Measurements from ENCODE around the gene MORN4. TPM values are rescaled to one million over a fixed set of nuclear protein-coding genes. Genes with fewer than 3 reads are reported as not detected.

The MORN4 gene
- total RNA-seq, 1 experiment from 2014 or later, result 11.9 TPM

DNA sequence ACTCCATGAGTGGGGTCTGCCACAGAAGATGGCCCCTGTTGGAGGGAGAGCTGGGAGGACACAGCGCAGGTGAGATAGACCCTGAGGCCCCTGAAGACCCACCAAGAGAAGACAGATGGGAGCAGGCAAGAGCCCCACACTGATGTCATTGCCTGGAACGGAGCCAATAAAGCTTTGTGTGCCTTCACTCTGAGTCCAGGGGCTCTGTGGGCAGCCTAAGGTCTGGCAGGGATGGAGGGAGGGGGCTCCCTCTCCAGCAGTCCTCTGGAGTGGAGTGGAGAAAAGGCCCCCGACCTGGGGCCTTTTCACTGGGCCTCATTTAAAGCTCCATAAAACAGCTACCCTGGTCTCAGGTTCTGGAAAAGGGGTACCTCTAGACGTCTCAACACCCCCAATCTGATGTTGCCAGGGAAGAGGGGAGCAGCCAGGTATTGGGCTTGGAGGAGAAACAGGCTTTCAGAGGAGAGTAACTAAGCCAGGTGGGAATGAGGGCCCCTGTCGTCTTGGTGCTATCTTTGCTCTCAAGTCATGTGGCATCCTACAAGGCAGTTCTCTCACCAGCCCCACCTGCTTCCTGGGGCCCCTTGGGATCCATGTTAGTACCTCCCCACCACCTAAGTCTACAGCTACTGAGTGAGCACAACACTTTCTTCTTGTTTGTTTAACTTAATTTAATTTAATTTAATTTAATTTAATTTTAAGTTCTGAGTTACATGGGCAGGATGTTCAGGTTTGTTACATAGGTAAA, 42.4 kb downstream of the MORN4 start:
- no peaks in the 10 kb centered on the region for H4K20me1 ChIP-seq (ENCODE audit: control insufficient read depth, insufficient read depth, insufficient read length)
- H3K27me3 ChIP-seq (ENCODE audit: insufficient read depth, low read length), result no peaks in the 10 kb centered on the region
- no peak overlapping the region for H3K56ac ChIP-seq (ENCODE audit: insufficient read length, low read depth, low read length)
- no peaks in the 10 kb centered on the region for H3K4me1 ChIP-seq (ENCODE audit: insufficient read depth, low read length)
- no peak overlapping the region for H3K4me2 ChIP-seq (ENCODE audit: insufficient read depth, insufficient read length, low read length)
- H3T11ph ChIP-seq (ENCODE audit: low read length), result no peak overlapping the region
- no peak overlapping the region for H4K91ac ChIP-seq (ENCODE audit: insufficient read length, low read depth, low read length)
- no peak overlapping the region for H2BK120ac ChIP-seq (ENCODE audit: low read depth, low read length, poor library complexity, severe bottlenecking)
- H3K27ac ChIP-seq (ENCODE audit: insufficient read length, low read depth, low read length), result no peak overlapping the region
- no peaks in the 10 kb centered on the region for H3K79me1 ChIP-seq (ENCODE audit: insufficient read depth, low read depth, low read length, poor library complexity, severe bottlenecking)
- H3K4me1 Mint-ChIP-seq, result no peaks in the 10 kb centered on the region
- no peak overlapping the region for H3K4ac ChIP-seq (ENCODE audit: low read depth, low read length)
- H3K27ac Mint-ChIP-seq, result no peak overlapping the region
- no peaks in the 10 kb centered on the region for H3K27me3 Mint-ChIP-seq (ENCODE audit: low read depth)
- no peaks in the 10 kb centered on the region for H3K23me2 ChIP-seq (ENCODE audit: insufficient read length, low read depth, low read length, poor library complexity, severe bottlenecking)
- DNase-seq, result no peak
- H3K4me3 Mint-ChIP-seq, result no peak overlapping the region
- H4K8ac ChIP-seq (replicated peaks; ENCODE audit: insufficient read length, low read depth, low read length), result no peak overlapping the region
- no peaks in the 10 kb centered on the region for H3K36me3 Mint-ChIP-seq (ENCODE audit: insufficient read depth in 1 of 3, low read depth in 3 of 3)
- WGBS (ENCODE audit: extremely low coverage, insufficient read length, low lambda C conversion rate), result no CpG with 5 or more reads among the region's 5 CpGs
- no peak overlapping the region for H2AK5ac ChIP-seq (ENCODE audit: insufficient read length, low read length)
- H3K9ac ChIP-seq (ENCODE audit: extremely low read depth, insufficient read length, low read length), result no peak overlapping the region
- no peak overlapping the region for H3K23ac ChIP-seq (ENCODE audit: insufficient read length, low read depth, low read length)
- no peak overlapping the region for H3K18ac ChIP-seq (ENCODE audit: insufficient read length, low read depth, low read length)
- TF ChIP-seq CTCF (conservative IDR thresholded peaks at IDR 0.05), result no peak
- no peaks in the 10 kb centered on the region for H3K9me3 ChIP-seq (ENCODE audit: control insufficient read depth, low read depth, low read length)
- no peak overlapping the region for H3K14ac ChIP-seq (ENCODE audit: insufficient read depth, low read length)
- H2AFZ ChIP-seq (ENCODE audit: low read length), result no peak overlapping the region
- H2BK15ac ChIP-seq (ENCODE audit: low read depth, low read length), result no peak overlapping the region
- no peak overlapping the region for H2BK5ac ChIP-seq (ENCODE audit: insufficient read length, low read length)
- H3K79me2 ChIP-seq (ENCODE audit: insufficient read depth, low read length), result no peaks in the 10 kb centered on the region
- H3K9me3 Mint-ChIP-seq, result no peaks in the 10 kb centered on the region
- no peak overlapping the region for H2BK12ac ChIP-seq (ENCODE audit: insufficient read length, low read depth, low read length)
- H2BK20ac ChIP-seq (ENCODE audit: low read depth, low read length, poor library complexity, severe bottlenecking), result no peak overlapping the region
- H4K5ac ChIP-seq (ENCODE audit: insufficient read length, low read depth, low read length), result no peak overlapping the region

Data from H9 (cell line).